SK-N-SH (cell line): ENCODE measurements around the gene CMTM8. TPM values are rescaled to one million over a fixed set of nuclear protein-coding genes. Genes with fewer than 3 reads are reported as not detected.
A peak's percentile ranks its signal among the peaks of the same experiment; 100 is the strongest.

Source experiments
- CTCF ChIA-PET: fragments of 300-600, 350-600 bp; formaldehyde crosslinking; extraction: SDS; loops from one replicate; lab custom pipeline; 2021; lab: Yijun Ruan, JAX
- POLR2A ChIA-PET: fragments of 350-600 bp; sonication (Branson Sonifier 250); formaldehyde crosslinking; extraction: SDS; loops from one replicate; lab custom pipeline; 2020; ENCODE audit warnings: antibody characterized with exemption, inconsistent platforms; lab: Yijun Ruan, JAX
- DNase-seq: peaks from one replicate; pipeline ENCODE4 v3.0.0; 2012
- H2AFZ ChIP-seq: fragments of 200-600 bp; sonication (generic); 2 replicates; pipeline ENCODE4 v1.8.1; 2016; ENCODE audit warnings: antibody characterized with exemption, mild to moderate bottlenecking, low read depth
- H3F3A ChIP-seq: fragments of 200-600 bp; sonication (generic); replicated peaks from 2 replicates; pipeline ENCODE3; 2016; ENCODE audit warnings: antibody characterized with exemption, mild to moderate bottlenecking; ENCODE audit not compliant: insufficient read depth
- H3K27ac ChIP-seq, 2 experiments: fragments of 200-500 bp in 1 of 2; fragments of 200-600 bp in 1 of 2; sonication (Bioruptor generic) in 1 of 2; sonication (generic), shearing (Covaris generic) in 1 of 2; 2 replicates each; pipeline versions ENCODE4 v1.5.1 to v1.6.1; 2014 to 2016; ENCODE audit warnings: low read depth in 2 of 2, inconsistent platforms in 1 of 2, low read length in 1 of 2, mild to moderate bottlenecking in 1 of 2, mixed read lengths in 1 of 2
- H3K27me3 ChIP-seq: fragments of 200-600 bp; sonication (generic), shearing (Covaris generic); 2 replicates; pipeline ENCODE4 v1.6.1; 2016; ENCODE audit warnings: mixed run types; ENCODE audit not compliant: insufficient read depth
- H3K36me3 ChIP-seq, 2 experiments: fragments of 200-500 bp in 1 of 2; fragments of 200-600 bp in 1 of 2; sonication (Bioruptor generic) in 1 of 2; sonication (generic) in 1 of 2; replicated peaks in 1 of 2; 2 replicates each; pipeline versions ENCODE3 to v1.5.1; 2014 to 2016; ENCODE audit warnings: low read length in 1 of 2, mild to moderate bottlenecking in 1 of 2; ENCODE audit not compliant: insufficient read depth in 2 of 2, control insufficient read depth in 1 of 2
- H3K4me1 ChIP-seq, 2 experiments: fragments of 200-500 bp in 1 of 2; fragments of 200-600 bp in 1 of 2; sonication (Bioruptor generic) in 1 of 2; sonication (generic), shearing (Covaris generic) in 1 of 2; 2 replicates each; pipeline versions ENCODE4 v1.5.1 to v1.6.1; 2014 to 2016; ENCODE audit warnings: low read depth in 1 of 2, low read length in 1 of 2, mixed run types in 1 of 2; ENCODE audit not compliant: insufficient read depth in 2 of 2, control insufficient read depth in 1 of 2
- H3K4me2 ChIP-seq: fragments of 200-600 bp; sonication (generic), shearing (Covaris generic); 2 replicates; pipeline ENCODE4 v1.6.1; 2017; ENCODE audit warnings: mixed run types
- H3K4me3 ChIP-seq, 2 experiments: fragments of 200-500 bp in 1 of 2; fragments of 200-600 bp in 1 of 2; sonication (Bioruptor generic) in 1 of 2; sonication (generic), shearing (Covaris generic) in 1 of 2; 2 replicates each; pipeline versions ENCODE4 v1.5.1 to v1.8.1; 2014 to 2016; ENCODE audit warnings: low read depth in 2 of 2, inconsistent platforms in 1 of 2, low read length in 1 of 2, mild to moderate bottlenecking in 1 of 2, mixed read lengths in 1 of 2, moderate library complexity in 1 of 2
- H3K79me2 ChIP-seq: fragments of 200-600 bp; sonication (generic); 2 replicates; pipeline ENCODE4 v1.8.1; 2017; ENCODE audit warnings: mild to moderate bottlenecking; ENCODE audit not compliant: insufficient read depth
- H3K9ac ChIP-seq: fragments of 200-600 bp; sonication (generic); 2 replicates; pipeline ENCODE4 v1.6.1; 2017; ENCODE audit warnings: mixed run types
- H3K9me2 ChIP-seq: fragments of 200-600 bp; sonication (generic); 2 replicates; pipeline ENCODE4 v1.6.1; 2017; ENCODE audit warnings: mixed run types
- H3K9me3 ChIP-seq: fragments of 200-600 bp; sonication (generic); 2 replicates; pipeline ENCODE4 v1.6.1; 2017; ENCODE audit warnings: mixed run types, mild to moderate bottlenecking, moderate library complexity
- H4K20me1 ChIP-seq: fragments of 200-600 bp; sonication (generic); 2 replicates; pipeline ENCODE4 v1.6.1; 2017; ENCODE audit warnings: mild to moderate bottlenecking, mixed run types; ENCODE audit not compliant: insufficient read depth
- ELF1 ChIP-seq: IDR thresholded peaks from 2 replicates; pipeline ENCODE4 v1.4.0; 2012
- EP300 ChIP-seq, 2 experiments: IDR thresholded peaks; 2 replicates each; pipeline versions ENCODE4 v1.4.0 to v1.6.1; 2012; ENCODE audit warnings: borderline replicate concordance in 1 of 2, low read depth in 1 of 2, low read length in 1 of 2
- EZH2phosphoT487 ChIP-seq: fragments of 200-600 bp; sonication (generic); IDR thresholded peaks from 2 replicates; pipeline ENCODE4 v1.6.1; 2017; ENCODE audit warnings: low read depth, mixed run types, mild to moderate bottlenecking, antibody characterized with exemption, moderate library complexity, borderline replicate concordance
- FOSL2 ChIP-seq: IDR thresholded peaks from 2 replicates; pipeline ENCODE4 v1.4.0; 2012; ENCODE audit warnings: low read depth, mild to moderate bottlenecking, moderate library complexity, borderline replicate concordance
- FOXJ3 ChIP-seq: sonication (generic); formaldehyde crosslinking; IDR thresholded peaks from 2 replicates; pipeline ENCODE4 v1.5.1; 2020; ENCODE audit warnings: mild to moderate bottlenecking, missing genetic modification reagents
- FOXM1 ChIP-seq: IDR thresholded peaks from 2 replicates; pipeline ENCODE4 v1.4.0; 2012; ENCODE audit warnings: low read depth, mild to moderate bottlenecking
- GABPA ChIP-seq: IDR thresholded peaks from 2 replicates; pipeline ENCODE4 v1.4.0; 2012; ENCODE audit warnings: low read depth, mild to moderate bottlenecking
- JUND ChIP-seq: IDR thresholded peaks from 2 replicates; pipeline ENCODE4 v1.4.0; 2012
- MEF2A ChIP-seq: IDR thresholded peaks from 2 replicates; pipeline ENCODE4 v1.4.0; 2012; ENCODE audit warnings: low read depth, borderline replicate concordance
- NFIC ChIP-seq: IDR thresholded peaks from 2 replicates; pipeline ENCODE4 v1.4.0; 2012; ENCODE audit warnings: borderline replicate concordance
- NRF1 ChIP-seq: IDR thresholded peaks from 2 replicates; pipeline ENCODE4 v1.6.1; 2012; ENCODE audit warnings: low read depth, mild to moderate bottlenecking, low read length
- POLR2AphosphoS5 ChIP-seq: IDR thresholded peaks from 2 replicates; pipeline ENCODE4 v1.6.1; 2012; ENCODE audit warnings: low read depth, low read length
- RAD21 ChIP-seq: IDR thresholded peaks from 2 replicates; pipeline ENCODE4 v1.6.1; 2012; ENCODE audit warnings: mild to moderate bottlenecking, low read length
- RCOR1 ChIP-seq: fragments of 150-350 bp; IDR thresholded peaks from 2 replicates; pipeline ENCODE4 v1.6.1; 2017; ENCODE audit warnings: antibody characterized with exemption, low read length
- RFX5 ChIP-seq: IDR thresholded peaks from 2 replicates; pipeline ENCODE4 v1.6.1; 2012; ENCODE audit warnings: mild to moderate bottlenecking, improper control_type of control experiment, low read length
- RXRA ChIP-seq: IDR thresholded peaks from 2 replicates; pipeline ENCODE4 v1.4.0; 2012; ENCODE audit warnings: low read depth, mild to moderate bottlenecking, borderline replicate concordance
- SIN3A ChIP-seq: IDR thresholded peaks from 2 replicates; pipeline ENCODE4 v1.6.1; 2012; ENCODE audit warnings: low read depth, mild to moderate bottlenecking, low read length, moderate library complexity, borderline replicate concordance
- SMC3 ChIP-seq: IDR thresholded peaks from 2 replicates; pipeline ENCODE4 v1.6.1; 2012; ENCODE audit warnings: low read depth, low read length, improper control_type of control experiment
- TCF12 ChIP-seq: IDR thresholded peaks from 2 replicates; pipeline ENCODE4 v1.4.0; 2012
- YY1 ChIP-seq: IDR thresholded peaks from 2 replicates; pipeline ENCODE4 v1.4.0; 2012; ENCODE audit warnings: low read depth, mild to moderate bottlenecking
- WGBS: methylation state at CpG from one replicate; pipeline ENCODE4 v1.1.6; 2017; ENCODE audit warnings: low lambda C conversion rate; 5-methylcytosine and 5-hydroxymethylcytosine counted together
- polyA plus RNA-seq, 3 experiments: library from polyadenylated mRNA; depleted of rRNA; stranded (reverse); fragments of >200 nt; gene quantifications; 2 replicates each; pipeline ENCODE4 v1.2.3, GENCODE V29; 2012
- TF ChIP-seq, protein P1 (sequence below): IDR thresholded peaks from 2 replicates; pipeline ENCODE4 v1.4.0; 2012; ENCODE audit warnings: low read depth, borderline replicate concordance
- TF ChIP-seq, protein P2 (sequence below): IDR thresholded peaks from 2 replicates; pipeline ENCODE4; 2012

CMTM8 gene
- polyA plus RNA-seq, 1 of the 3 experiments (the other 2 are of a cell fraction), result 9.7 TPM

GRCh38 chr3:32222950-32223349, 15.5 kb upstream of the CMTM8 start:
- no peaks in the 10 kb centered on the region for H3K9me2 ChIP-seq
- ChIA-PET POLR2A (no interaction called here), CTCF (no interaction called here)
- no peak overlapping the region for H3K4me2 ChIP-seq
- H3K4me3 ChIP-seq, result no peak overlapping the region
- no peak for DNase-seq
- no peak overlapping the region for H3K27ac ChIP-seq
- no peaks in the 10 kb centered on the region for H3K36me3 ChIP-seq
- no peaks in the 10 kb centered on the region for H3K9me3 ChIP-seq
- TF ChIP-seq RCOR1 (no peak), FOSL2 (no peak), TCF12 (no peak)
- no peak overlapping the region for H2AFZ ChIP-seq
- H3K79me2 ChIP-seq, result no peaks in the 10 kb centered on the region
- no peaks in the 10 kb centered on the region for H4K20me1 ChIP-seq
- peaks cover 0 to 10% of the 10 kb centered on the region in 2 experiments; a peak in 3 of 4 replicates for H3K4me1 ChIP-seq
- peaks cover 16% of the 10 kb centered on the region for H3F3A ChIP-seq
- WGBS, result 76% methylated on average over 3 of the region's 3 CpGs
- no peak overlapping the region for H3K9ac ChIP-seq
- H3K27me3 ChIP-seq, result no peaks in the 10 kb centered on the region

GRCh38 chr3:32224016-32224516, 14.4 kb upstream of the CMTM8 start:
- POLR2A ChIA-PET, result no interaction called here

DNA sequence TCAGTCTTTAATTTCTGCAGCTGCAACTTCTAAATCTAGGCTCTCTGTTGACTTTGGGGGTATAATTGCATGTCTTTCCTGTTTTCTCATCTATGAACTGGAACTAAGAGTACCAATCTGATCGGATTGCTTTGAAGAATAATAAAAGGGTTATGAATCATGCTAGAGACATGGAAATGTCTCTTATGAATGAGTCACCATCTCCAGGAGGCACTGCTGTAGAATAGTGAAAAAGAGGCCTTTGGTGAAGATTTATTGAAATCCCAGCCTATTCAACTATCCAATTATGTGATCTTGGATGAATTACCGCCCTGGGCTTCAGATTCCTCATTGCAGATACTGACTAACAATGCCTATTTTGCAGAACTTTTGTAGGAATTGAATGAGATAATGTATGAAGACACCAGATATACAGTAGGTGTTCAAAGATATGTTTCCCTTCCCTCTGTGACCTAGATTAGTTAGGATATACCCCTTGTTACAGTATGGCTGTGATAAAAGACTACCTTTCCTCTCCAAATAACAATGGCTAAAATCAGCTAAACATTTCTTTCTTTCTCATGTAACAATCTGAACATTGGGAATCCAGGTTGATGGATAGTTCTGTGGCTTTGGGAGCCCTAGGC, 11.5 kb upstream of the CMTM8 start:
- DNase-seq, result no peak
- 6% methylated on average over 2 of the region's 2 CpGs for whole genome bisulfite sequencing
- no peak overlapping the region for H2AFZ ChIP-seq
- TF ChIP-seq NFIC (peak; percentile 73), POLR2AphosphoS5 (peak; percentile 41; the same call in 1 of the 2 replicates), EZH2phosphoT487 (no peak), EP300 (IDR thresholded peaks at IDR 0.05; ENCODE audit: borderline replicate concordance in 1 of 2, low read depth in 1 of 2, low read length in 1 of 2) (peak; percentile 35 to 90; a peak in 3 of 4 replicates), FOXM1 (peak; percentile 83), GABPA (0 out of 2 replicates have a peak, but pooled peaks have one; percentile 21), TCF12 (peak; percentile 93), YY1 (peak; percentile 33; the same call in 1 of the 2 replicates), FOXJ3 (CRISPR knock-in tag) (no peak), JUND (peak; percentile 99), RXRA (peak; percentile 73; the same call in 1 of the 2 replicates), MEF2A (peak; percentile 56)
- TF ChIP-seq, protein P1, sequence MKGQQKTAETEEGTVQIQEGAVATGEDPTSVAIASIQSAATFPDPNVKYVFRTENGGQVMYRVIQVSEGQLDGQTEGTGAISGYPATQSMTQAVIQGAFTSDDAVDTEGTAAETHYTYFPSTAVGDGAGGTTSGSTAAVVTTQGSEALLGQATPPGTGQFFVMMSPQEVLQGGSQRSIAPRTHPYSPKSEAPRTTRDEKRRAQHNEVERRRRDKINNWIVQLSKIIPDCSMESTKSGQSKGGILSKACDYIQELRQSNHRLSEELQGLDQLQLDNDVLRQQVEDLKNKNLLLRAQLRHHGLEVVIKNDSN, result no peak

More at GRCh38 chr3:32224016-32224516, 14.4 kb upstream of the CMTM8 start:
- CTCF ChIA-PET, result interaction anchor here (1.2 kb wide), 1 partner anchor 16 kb away, joined by 4 read pairs; no protein-coding TSS in a partner anchor
- TF ChIP-seq FOXM1 (no peak), TCF12 (no peak), YY1 (no peak), NRF1 (no peak), NFIC (no peak), ELF1 (no peak), RCOR1 (no peak), RFX5 (no peak), RAD21 (no peak), FOSL2 (no peak), SMC3 (no peak), SIN3A (no peak)
- TF ChIP-seq, protein P2, sequence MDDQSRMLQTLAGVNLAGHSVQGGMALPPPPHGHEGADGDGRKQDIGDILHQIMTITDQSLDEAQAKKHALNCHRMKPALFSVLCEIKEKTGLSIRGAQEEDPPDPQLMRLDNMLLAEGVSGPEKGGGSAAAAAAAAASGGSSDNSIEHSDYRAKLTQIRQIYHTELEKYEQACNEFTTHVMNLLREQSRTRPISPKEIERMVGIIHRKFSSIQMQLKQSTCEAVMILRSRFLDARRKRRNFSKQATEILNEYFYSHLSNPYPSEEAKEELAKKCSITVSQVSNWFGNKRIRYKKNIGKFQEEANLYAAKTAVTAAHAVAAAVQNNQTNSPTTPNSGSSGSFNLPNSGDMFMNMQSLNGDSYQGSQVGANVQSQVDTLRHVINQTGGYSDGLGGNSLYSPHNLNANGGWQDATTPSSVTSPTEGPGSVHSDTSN, result no peak
- H3K9me2 ChIP-seq, result no peaks in the 10 kb centered on the region
- H3K79me2 ChIP-seq, result no peaks in the 10 kb centered on the region
- H4K20me1 ChIP-seq, result no peaks in the 10 kb centered on the region
- no peak overlapping the region for H3K4me3 ChIP-seq
- no peaks in the 10 kb centered on the region for H3K9me3 ChIP-seq
- DNase-seq, result no peak
- H3K36me3 ChIP-seq, result no peaks in the 10 kb centered on the region
- H3K27ac ChIP-seq, result no peak overlapping the region
- no peak overlapping the region for H2AFZ ChIP-seq
- H3K4me1 ChIP-seq, result peaks cover 0 to 10% of the 10 kb centered on the region in 2 experiments; a peak in 3 of 4 replicates
- peaks cover 19% of the 10 kb centered on the region for H3F3A ChIP-seq
- H3K27me3 ChIP-seq, result no peaks in the 10 kb centered on the region
- WGBS, result 66% methylated on average over 5 of the region's 5 CpGs
- H3K4me2 ChIP-seq, result no peak overlapping the region
- no peak overlapping the region for H3K9ac ChIP-seq

More for the DNA sequence above, 11.5 kb upstream of the CMTM8 start:
- peaks cover 19% of the 10 kb centered on the region for H3F3A ChIP-seq
- peak overlapping the region; percentile 70 for H3K4me2 ChIP-seq
- H3K79me2 ChIP-seq, result no peaks in the 10 kb centered on the region
- peaks cover 0 to 10% of the 10 kb centered on the region in 2 experiments; a peak in 3 of 4 replicates for H3K4me1 ChIP-seq
- H3K36me3 ChIP-seq, result no peaks in the 10 kb centered on the region
- CTCF ChIA-PET, result interaction anchor here (0.7 to 2.0 kb wide), 2 partner anchors 208 to 240 kb away, joined by 3 to 6 read pairs; no protein-coding TSS in a partner anchor
- no peaks in the 10 kb centered on the region for H3K9me2 ChIP-seq
- POLR2A ChIA-PET, result interaction anchor here (0.7 kb wide), 1 partner anchor 9 kb away, joined by 3 read pairs; no protein-coding TSS in a partner anchor
- no peak overlapping the region; a peak in 1 of 4 replicates for H3K4me3 ChIP-seq
- H4K20me1 ChIP-seq, result no peaks in the 10 kb centered on the region
- no peaks in the 10 kb centered on the region for H3K9me3 ChIP-seq
- H3K9ac ChIP-seq, result no peak overlapping the region
- no peaks in the 10 kb centered on the region for H3K27me3 ChIP-seq
- H3K27ac ChIP-seq, result peak overlapping the region in 1 of 2 experiments; percentile 87; a peak in 2 of 4 replicates
